Tibial nerve (tissue), 3 donors: ENCODE results near the gene SIM1.

ENCODE experiments used
- POLR2A ChIP-seq, 2 donors: fragments of 450-650 bp; IDR thresholded peaks; one replicate each; pipeline ENCODE4 v1.6.1; 2017; ENCODE audit warnings: antibody characterized with exemption in 2 of 2, mild to moderate bottlenecking in 2 of 2, moderate library complexity in 2 of 2
- TF ChIP-seq, protein P1 (sequence below), 5 experiments: fragments of 200-600 bp in 3 of 5; fragments of 450-650 bp in 2 of 5; sonication (generic) in 3 of 5; IDR thresholded peaks; one replicate each; pipeline ENCODE4 v1.5.1; 2016 to 2019; ENCODE audit warnings: antibody characterized with exemption in 5 of 5, mild to moderate bottlenecking in 3 of 5, moderate library complexity in 2 of 5

DNA sequence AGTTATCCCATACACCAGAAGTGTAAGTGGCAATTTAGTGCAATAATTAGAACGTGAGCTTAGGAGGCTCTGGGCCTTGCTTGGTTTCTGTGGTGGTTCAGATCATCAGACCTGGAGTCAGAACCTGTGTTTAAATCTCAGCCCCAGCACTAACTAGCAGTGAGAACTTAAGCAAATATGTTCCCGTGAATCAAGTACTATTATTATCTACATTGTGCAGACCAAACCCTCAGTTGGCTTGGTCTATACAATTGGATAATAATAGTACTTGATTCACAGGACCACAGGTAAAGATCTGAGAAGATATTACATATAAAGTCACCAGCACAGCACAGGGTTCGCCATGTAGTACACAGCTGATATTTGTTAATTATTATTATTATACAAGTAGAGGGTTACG, 93.1 kb downstream of the SIM1 start:
- TF ChIP-seq, protein P1, sequence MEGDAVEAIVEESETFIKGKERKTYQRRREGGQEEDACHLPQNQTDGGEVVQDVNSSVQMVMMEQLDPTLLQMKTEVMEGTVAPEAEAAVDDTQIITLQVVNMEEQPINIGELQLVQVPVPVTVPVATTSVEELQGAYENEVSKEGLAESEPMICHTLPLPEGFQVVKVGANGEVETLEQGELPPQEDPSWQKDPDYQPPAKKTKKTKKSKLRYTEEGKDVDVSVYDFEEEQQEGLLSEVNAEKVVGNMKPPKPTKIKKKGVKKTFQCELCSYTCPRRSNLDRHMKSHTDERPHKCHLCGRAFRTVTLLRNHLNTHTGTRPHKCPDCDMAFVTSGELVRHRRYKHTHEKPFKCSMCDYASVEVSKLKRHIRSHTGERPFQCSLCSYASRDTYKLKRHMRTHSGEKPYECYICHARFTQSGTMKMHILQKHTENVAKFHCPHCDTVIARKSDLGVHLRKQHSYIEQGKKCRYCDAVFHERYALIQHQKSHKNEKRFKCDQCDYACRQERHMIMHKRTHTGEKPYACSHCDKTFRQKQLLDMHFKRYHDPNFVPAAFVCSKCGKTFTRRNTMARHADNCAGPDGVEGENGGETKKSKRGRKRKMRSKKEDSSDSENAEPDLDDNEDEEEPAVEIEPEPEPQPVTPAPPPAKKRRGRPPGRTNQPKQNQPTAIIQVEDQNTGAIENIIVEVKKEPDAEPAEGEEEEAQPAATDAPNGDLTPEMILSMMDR (IDR thresholded peaks at IDR 0.05) = no peak
- no peak for TF ChIP-seq POLR2A (IDR thresholded peaks at IDR 0.05)
